MM.1S (cell line): ENCODE measurements around the gene CREBZF.
"Not testable (repeated sequence)": the region's sequence is repeated elsewhere in the genome, so short reads cannot be mapped to it uniquely, and the experiment has no call there.

Experiments
- DNase-seq: peaks from one replicate; pipeline ENCODE4 v3.0.0-alpha.2; 2015
- H2AFZ ChIP-seq: fragments of 300-600 bp; sonication (generic); 2 replicates; pipeline ENCODE4 v1.6.0; 2016; ENCODE audit warnings: antibody characterized with exemption, low read length
- H3F3A ChIP-seq: fragments of 300-600 bp; sonication (generic); 2 replicates; pipeline ENCODE4 v1.6.1; 2016; ENCODE audit warnings: mild to moderate bottlenecking, antibody characterized with exemption, low read length, moderate library complexity, mixed read lengths; ENCODE audit not compliant: insufficient read depth
- H3K27ac ChIP-seq: fragments of 300-600 bp; sonication (generic); 2 replicates; pipeline ENCODE4 v1.5.1; 2016; ENCODE audit warnings: mild to moderate bottlenecking, low read length
- H3K27me3 ChIP-seq: fragments of 300-600 bp; sonication (generic); replicated peaks from 2 replicates; pipeline ENCODE4 v1.6.0; 2016; ENCODE audit warnings: low read length; ENCODE audit not compliant: insufficient read depth
- H3K36me3 ChIP-seq: fragments of 300-600 bp; sonication (generic); replicated peaks from 2 replicates; pipeline ENCODE4 v1.6.1; 2016; ENCODE audit warnings: mild to moderate bottlenecking, low read length, mixed read lengths; ENCODE audit not compliant: insufficient read depth
- H3K4me1 ChIP-seq: fragments of 300-600 bp; sonication (generic); 2 replicates; pipeline ENCODE4 v1.6.1; 2016; ENCODE audit warnings: low read length, mixed read lengths
- H3K4me2 ChIP-seq: fragments of 300-600 bp; sonication (generic); 2 replicates; pipeline ENCODE4 v1.6.0; 2016; ENCODE audit warnings: low read depth, low read length
- H3K4me3 ChIP-seq: fragments of 300-600 bp; sonication (generic); 2 replicates; pipeline ENCODE4 v1.5.1; 2016; ENCODE audit warnings: low read length, mixed read lengths
- H3K79me2 ChIP-seq: fragments of 300-600 bp; sonication (generic); 2 replicates; pipeline ENCODE4 v1.6.1; 2016; ENCODE audit warnings: mixed run types, low read length, mixed read lengths
- H3K9ac ChIP-seq: fragments of 300-600 bp; sonication (generic); 2 replicates; pipeline ENCODE4 v1.6.1; 2016; ENCODE audit warnings: low read length, mixed read lengths
- H3K9me2 ChIP-seq: fragments of 300-600 bp; sonication (generic); replicated peaks from 2 replicates; pipeline ENCODE4 v1.6.1; 2016; ENCODE audit warnings: mild to moderate bottlenecking, low read length, mixed read lengths; ENCODE audit not compliant: insufficient read depth
- H3K9me3 ChIP-seq: fragments of 300-600 bp; sonication (generic); replicated peaks from 2 replicates; pipeline ENCODE4 v1.6.1; 2016; ENCODE audit warnings: mild to moderate bottlenecking, low read length, mixed read lengths; ENCODE audit not compliant: insufficient read depth
- H4K20me1 ChIP-seq: fragments of 300-600 bp; sonication (generic); 2 replicates; pipeline ENCODE4 v1.6.1; 2016; ENCODE audit warnings: mild to moderate bottlenecking, low read length, moderate library complexity, mixed read lengths; ENCODE audit not compliant: insufficient read depth
- EZH2 ChIP-seq: fragments of 300-600 bp; sonication (generic); optimal IDR thresholded peaks from 2 replicates; pipeline ENCODE3; 2017; ENCODE audit warnings: low read depth, mild to moderate bottlenecking, antibody characterized with exemption, low read length, mixed read lengths
- EZH2phosphoT487 ChIP-seq: fragments of 300-600 bp; sonication (generic); IDR thresholded peaks from 2 replicates; pipeline ENCODE4 v1.6.1; 2018; ENCODE audit warnings: antibody characterized with exemption, low read length
- TF ChIP-seq, protein P1 (sequence below): fragments of 300-600 bp; sonication (generic); IDR thresholded peaks from 2 replicates; pipeline ENCODE4 v1.5.1; 2016; ENCODE audit warnings: antibody characterized with exemption, low read length, mixed read lengths

Gene CREBZF

DNA sequence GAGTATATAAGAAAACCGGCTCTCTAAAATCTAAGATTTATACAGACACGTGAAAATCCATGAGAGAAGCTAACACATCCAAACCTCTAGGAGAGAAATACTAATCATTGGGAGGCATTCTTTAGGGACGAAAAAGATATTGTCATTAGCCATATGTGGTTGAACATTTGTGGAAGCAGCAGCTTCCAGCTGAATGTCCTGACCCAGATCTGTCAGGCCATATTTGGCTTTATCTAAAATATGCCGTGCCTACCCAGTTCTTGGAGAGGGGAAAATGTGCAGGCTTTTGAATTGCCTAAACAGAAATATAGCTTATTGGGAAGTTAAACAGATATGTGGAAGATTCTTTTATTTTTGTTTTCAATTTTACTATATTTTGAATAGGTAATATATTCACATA, 14.6 kb upstream of the CREBZF start:
- Histone ChIP-seq H3F3A (no peaks in the 10 kb centered on the region), H3K9ac (no peak overlapping the region), H3K79me2 (no peaks in the 10 kb centered on the region), H3K9me3 (no peaks in the 10 kb centered on the region), H3K9me2 (no peaks in the 10 kb centered on the region), H3K4me3 (no peak overlapping the region), H3K36me3 (no peaks in the 10 kb centered on the region), H3K27me3 (no peaks in the 10 kb centered on the region), H4K20me1 (no peaks in the 10 kb centered on the region), H2AFZ (no peak overlapping the region), H3K4me2 (no peak overlapping the region), H3K4me1 (no peaks in the 10 kb centered on the region), H3K27ac (no peak overlapping the region)
- TF ChIP-seq, protein P1, sequence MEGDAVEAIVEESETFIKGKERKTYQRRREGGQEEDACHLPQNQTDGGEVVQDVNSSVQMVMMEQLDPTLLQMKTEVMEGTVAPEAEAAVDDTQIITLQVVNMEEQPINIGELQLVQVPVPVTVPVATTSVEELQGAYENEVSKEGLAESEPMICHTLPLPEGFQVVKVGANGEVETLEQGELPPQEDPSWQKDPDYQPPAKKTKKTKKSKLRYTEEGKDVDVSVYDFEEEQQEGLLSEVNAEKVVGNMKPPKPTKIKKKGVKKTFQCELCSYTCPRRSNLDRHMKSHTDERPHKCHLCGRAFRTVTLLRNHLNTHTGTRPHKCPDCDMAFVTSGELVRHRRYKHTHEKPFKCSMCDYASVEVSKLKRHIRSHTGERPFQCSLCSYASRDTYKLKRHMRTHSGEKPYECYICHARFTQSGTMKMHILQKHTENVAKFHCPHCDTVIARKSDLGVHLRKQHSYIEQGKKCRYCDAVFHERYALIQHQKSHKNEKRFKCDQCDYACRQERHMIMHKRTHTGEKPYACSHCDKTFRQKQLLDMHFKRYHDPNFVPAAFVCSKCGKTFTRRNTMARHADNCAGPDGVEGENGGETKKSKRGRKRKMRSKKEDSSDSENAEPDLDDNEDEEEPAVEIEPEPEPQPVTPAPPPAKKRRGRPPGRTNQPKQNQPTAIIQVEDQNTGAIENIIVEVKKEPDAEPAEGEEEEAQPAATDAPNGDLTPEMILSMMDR, result no peak
- TF ChIP-seq EZH2 (no peak), EZH2phosphoT487 (no peak)
- DNase-seq, result no peak

DNA sequence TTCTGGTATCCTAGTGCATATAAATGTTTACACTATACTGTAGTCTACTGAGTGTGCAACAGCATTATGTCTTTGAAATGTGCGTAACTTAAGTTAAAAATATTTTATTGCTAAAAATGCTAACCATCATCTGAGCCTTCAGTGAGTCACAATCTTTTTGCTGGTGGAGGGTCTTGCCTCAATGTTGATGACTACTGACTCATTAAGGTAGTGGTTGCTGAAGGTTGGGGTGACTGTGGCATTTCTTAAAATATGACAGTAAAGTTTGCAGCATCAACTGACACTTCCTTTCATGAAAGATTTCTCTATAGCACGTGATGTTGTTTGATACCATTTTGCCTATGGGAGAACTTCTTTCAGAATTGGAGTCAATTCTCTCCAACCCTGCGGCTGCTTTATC, 8.5 kb upstream of the CREBZF start:
- no peaks in the 10 kb centered on the region for H3K36me3 ChIP-seq
- no peaks in the 10 kb centered on the region for H3K27me3 ChIP-seq
- no peak overlapping the region for H3K4me3 ChIP-seq
- H4K20me1 ChIP-seq, result no peaks in the 10 kb centered on the region
- DNase-seq, result no peak
- H3K79me2 ChIP-seq, result no peaks in the 10 kb centered on the region
- H3K27ac ChIP-seq, result no peak overlapping the region
- no peaks in the 10 kb centered on the region for H3F3A ChIP-seq
- TF ChIP-seq EZH2phosphoT487, result no peak
- TF ChIP-seq, protein P1, result no peak
- TF ChIP-seq EZH2, result no peak
- no peaks in the 10 kb centered on the region for H3K4me1 ChIP-seq
- H3K9me3 ChIP-seq, result no peaks in the 10 kb centered on the region
- no peak overlapping the region for H2AFZ ChIP-seq
- H3K4me2 ChIP-seq, result no peak overlapping the region
- no peaks in the 10 kb centered on the region for H3K9me2 ChIP-seq
- no peak overlapping the region for H3K9ac ChIP-seq

DNA sequence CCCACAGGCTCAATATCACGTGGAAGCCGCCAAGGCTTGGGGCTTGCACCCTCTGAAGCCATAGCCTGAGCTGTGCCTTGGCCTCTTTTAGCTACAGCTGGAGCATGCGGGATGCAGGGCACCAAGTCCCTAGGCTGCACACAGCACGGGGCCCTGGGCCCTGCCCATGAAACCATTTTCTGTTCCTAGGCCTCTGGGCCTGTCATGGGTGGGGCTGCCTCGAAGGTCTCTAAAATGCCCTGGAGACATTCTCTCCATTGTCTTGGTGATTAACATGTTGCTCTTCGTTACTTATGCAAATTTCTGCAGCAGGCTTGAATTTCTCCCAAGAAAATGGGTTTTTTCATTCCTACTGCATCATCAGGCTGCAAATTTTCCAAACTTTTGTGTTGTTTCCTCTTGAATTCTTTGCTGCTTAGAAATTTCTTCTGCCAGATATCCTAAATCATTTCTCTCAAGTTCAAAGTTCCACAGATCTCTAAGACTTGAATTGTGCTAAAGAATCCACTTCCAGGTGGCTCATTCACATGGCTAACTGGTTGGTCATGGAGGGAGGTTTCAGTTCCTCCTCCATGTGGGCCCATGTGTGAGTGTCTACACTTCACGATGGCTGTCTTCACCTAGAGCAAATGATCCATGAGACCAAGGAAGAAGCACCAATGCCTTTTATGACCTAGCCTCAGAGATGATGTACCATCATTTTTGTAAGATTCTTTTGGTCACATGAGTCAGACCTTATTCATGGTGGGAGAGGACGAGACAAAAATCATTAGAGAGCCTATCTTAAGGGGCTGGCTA, 7.4 kb upstream of the CREBZF start:
- H3K27ac ChIP-seq, result no peak overlapping the region
- no peaks in the 10 kb centered on the region for H3K9me2 ChIP-seq
- H4K20me1 ChIP-seq, result no peaks in the 10 kb centered on the region
- no peak for DNase-seq
- H3K27me3 ChIP-seq, result no peaks in the 10 kb centered on the region
- H3K9ac ChIP-seq, result no peak overlapping the region
- H2AFZ ChIP-seq, result no peak overlapping the region
- H3K36me3 ChIP-seq, result no peaks in the 10 kb centered on the region
- no peaks in the 10 kb centered on the region for H3F3A ChIP-seq
- no peaks in the 10 kb centered on the region for H3K9me3 ChIP-seq
- H3K4me2 ChIP-seq, result no peak overlapping the region
- H3K4me3 ChIP-seq, result no peak overlapping the region
- no peaks in the 10 kb centered on the region for H3K79me2 ChIP-seq
- no peaks in the 10 kb centered on the region for H3K4me1 ChIP-seq
- TF ChIP-seq EZH2phosphoT487 (no peak), EZH2 (no peak)

DNA sequence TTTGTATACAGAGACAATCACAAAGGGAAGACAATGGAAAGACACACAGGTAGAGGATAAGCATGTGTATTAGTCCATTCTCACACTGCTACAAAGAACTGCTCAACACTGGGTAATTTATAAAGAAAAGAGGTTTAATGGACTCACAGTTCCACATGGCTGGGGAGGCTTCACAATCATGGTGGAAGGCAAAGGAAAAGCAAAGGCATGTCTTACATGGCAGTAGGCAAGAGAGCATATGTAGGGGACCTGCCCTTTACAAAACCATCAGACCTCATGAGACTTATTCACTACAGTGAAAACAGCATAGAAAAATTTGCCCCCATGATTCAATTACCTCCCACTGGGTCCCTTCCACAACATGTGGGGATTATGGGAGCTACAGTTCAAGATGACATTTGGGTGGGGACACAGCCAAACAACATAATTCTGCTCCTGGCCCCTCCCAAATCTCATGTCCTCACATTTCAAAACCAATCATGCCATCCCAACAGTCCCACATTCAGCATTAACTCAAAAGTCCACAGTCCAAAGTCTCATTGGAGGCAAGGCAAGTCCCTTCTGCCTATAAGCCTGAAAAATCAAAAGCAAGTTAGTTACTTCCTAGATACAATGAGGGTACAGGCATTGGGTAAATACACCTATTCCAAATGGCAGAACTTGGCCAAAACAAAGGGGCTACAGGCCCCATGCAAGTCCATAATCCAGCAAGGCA, 6.2 kb upstream of the CREBZF start:
- H3K27ac ChIP-seq, H4K20me1 ChIP-seq, H3K4me2 ChIP-seq, H3K79me2 ChIP-seq, H3K9me2 ChIP-seq, H3F3A ChIP-seq, H3K9me3 ChIP-seq, H3K36me3 ChIP-seq, H2AFZ ChIP-seq, DNase-seq, H3K9ac ChIP-seq, H3K27me3 ChIP-seq, H3K4me1 ChIP-seq, H3K4me3 ChIP-seq: not testable (repeated sequence)
